HCT116 (cell line): Measurements from ENCODE around the gene SEMA3B. TPM values are rescaled to one million over a fixed set of nuclear protein-coding genes. Genes with fewer than 3 reads are reported as not detected.

Experiments
- ATAC-seq: fragments of 200-7000 bp; cut with Tn5 transposase; 2 replicates; pipeline ENCODE4 v1.9.1; 2020; ENCODE audit warnings: mild to moderate bottlenecking, moderate library complexity
- BruUV-seq: library from RNA; stranded (reverse); fragments of 400-500 nt; replicated peaks from 2 replicates; lab custom pipeline; 2021; lab: Mats Ljungman, UMichigan
- CTCF ChIA-PET: fragments of 300-600 bp; sonication (Branson Sonifier 250); formaldehyde crosslinking; loops from one replicate; lab custom pipeline; 2021; ENCODE audit warnings: antibody characterized with exemption; lab: Charles Lee
- POLR2A ChIA-PET: fragments of 300-600, 350-600 bp; sonication (Branson Sonifier 250); formaldehyde crosslinking; loops from one replicate; lab custom pipeline; 2021; ENCODE audit warnings: antibody characterized with exemption; lab: Charles Lee
- RAD21 ChIA-PET, 2 experiments: fragments of 300-600 bp; sonication (Branson Sonifier 250); formaldehyde crosslinking; loops; one replicate each; lab custom pipeline; 2023; ENCODE audit warnings: low total read pairs in 2 of 2; ENCODE audit not compliant: uncharacterized antibody in 2 of 2, unreplicated experiment in 2 of 2, low non-redundant PET in 1 of 2; lab: Charles Lee
- DNase-seq: peaks from one replicate; pipeline ENCODE4 v3.0.0-alpha.2; 2010; ENCODE audit warnings: low read depth, low spot score
- H2AFZ ChIP-seq: fragments of 200-600 bp; shearing (Covaris generic), sonication (generic); 2 replicates; pipeline ENCODE4 v1.6.1; 2017; ENCODE audit warnings: low read depth, mixed run types, mixed read lengths, antibody characterized with exemption, low read length; ENCODE audit not compliant: poor library complexity, severe bottlenecking
- H3K27ac ChIP-seq: 2 replicates; pipeline ENCODE4 v1.5.1; 2012; ENCODE audit warnings: low read depth, low read length
- H3K27me3 ChIP-seq: fragments of 200-600 bp; sonication (generic); 2 replicates; pipeline ENCODE4 v1.6.1; 2016; ENCODE audit warnings: mixed run types, low read length, mixed read lengths; ENCODE audit not compliant: insufficient read depth
- H3K36me3 ChIP-seq, 2 experiments: fragments of 200-500 bp in 1 of 2; fragments of 200-600 bp in 1 of 2; sonication (Bioruptor generic) in 1 of 2; sonication (generic) in 1 of 2; 2 replicates each; pipeline versions ENCODE4 v1.5.1 to v1.6.1; 2014 to 2016; ENCODE audit warnings: low read length in 2 of 2, inconsistent platforms in 1 of 2, mixed read lengths in 1 of 2, mixed run types in 1 of 2; ENCODE audit not compliant: insufficient read depth in 2 of 2, control insufficient read depth in 1 of 2
- H3K4me1 ChIP-seq, 2 experiments: fragments of 200-600 bp in 1 of 2; sonication (generic) in 1 of 2; 2 replicates each; pipeline versions ENCODE4 v1.5.1 to v1.6.1; 2012 to 2017; ENCODE audit warnings: low read length in 2 of 2, inconsistent platforms in 1 of 2, mild to moderate bottlenecking in 1 of 2, mixed read lengths in 1 of 2, mixed run types in 1 of 2, moderate library complexity in 1 of 2; ENCODE audit not compliant: insufficient read depth in 2 of 2, control insufficient read depth in 1 of 2
- H3K4me2 ChIP-seq: fragments of 200-600 bp; sonication (generic); 2 replicates; pipeline ENCODE4 v1.6.1; 2017; ENCODE audit warnings: mixed run types, low read length, mixed read lengths
- H3K4me3 ChIP-seq, 2 experiments: fragments of 200-600 bp in 1 of 2; sonication (generic) in 1 of 2; replicated peaks in 1 of 2; 2 replicates each; pipeline ENCODE4 v1.5.1; 2011 to 2016; ENCODE audit warnings: low read length in 2 of 2, control low read depth in 1 of 2, low read depth in 1 of 2, mild to moderate bottlenecking in 1 of 2, mixed read lengths in 1 of 2, mixed run types in 1 of 2
- H3K79me2 ChIP-seq: fragments of 200-600 bp; sonication (generic); 2 replicates; pipeline ENCODE4 v1.6.1; 2017; ENCODE audit warnings: mild to moderate bottlenecking, mixed run types, low read length, moderate library complexity, mixed read lengths; ENCODE audit not compliant: insufficient read depth
- H3K9ac ChIP-seq: fragments of 200-600 bp; sonication (generic); 2 replicates; pipeline ENCODE4 v1.6.1; 2016; ENCODE audit warnings: low read length, mixed read lengths
- H3K9me2 ChIP-seq: fragments of 200-600 bp; sonication (generic), shearing (Covaris generic); 2 replicates; pipeline ENCODE4 v1.6.1; 2017; ENCODE audit warnings: mixed run types, mild to moderate bottlenecking, moderate library complexity; ENCODE audit not compliant: insufficient read depth
- H3K9me3 ChIP-seq, 2 experiments: fragments of 200-500 bp in 1 of 2; fragments of 200-600 bp in 1 of 2; sonication (Bioruptor generic) in 1 of 2; sonication (generic) in 1 of 2; 2 replicates each; pipeline ENCODE4 v1.6.1; 2014 to 2017; ENCODE audit warnings: low read length in 2 of 2, mixed read lengths in 2 of 2, inconsistent platforms in 1 of 2, low read depth in 1 of 2, mild to moderate bottlenecking in 1 of 2, mixed run types in 1 of 2, moderate library complexity in 1 of 2; ENCODE audit not compliant: control insufficient read depth in 1 of 2, insufficient read depth in 1 of 2
- H4K20me1 ChIP-seq: fragments of 200-600 bp; sonication (generic), shearing (Covaris generic); 2 replicates; pipeline ENCODE4 v1.6.1; 2017; ENCODE audit warnings: mixed run types, mild to moderate bottlenecking, moderate library complexity; ENCODE audit not compliant: insufficient read depth
- CEBPB ChIP-seq: IDR thresholded peaks from 2 replicates; pipeline ENCODE4 v1.6.1; 2012; ENCODE audit warnings: low read depth
- EGR1 ChIP-seq: IDR thresholded peaks from 2 replicates; pipeline ENCODE4 v1.6.1; 2012; ENCODE audit warnings: low read depth
- ELF1 ChIP-seq: IDR thresholded peaks from 2 replicates; pipeline ENCODE4 v1.6.1; 2012; ENCODE audit warnings: low read depth, borderline replicate concordance
- EZH2phosphoT487 ChIP-seq: fragments of 200-600 bp; IDR thresholded peaks from 2 replicates; pipeline ENCODE4 v1.6.1; 2018; ENCODE audit warnings: antibody characterized with exemption, borderline replicate concordance
- FOSL1 ChIP-seq: IDR thresholded peaks from 2 replicates; pipeline ENCODE4 v1.6.1; 2012; ENCODE audit warnings: low read depth
- JUND ChIP-seq: IDR thresholded peaks from 2 replicates; pipeline ENCODE4 v1.6.1; 2012
- POLR2AphosphoS5 ChIP-seq: IDR thresholded peaks from 2 replicates; pipeline ENCODE4 v1.6.1; 2011; ENCODE audit warnings: mild to moderate bottlenecking, low read depth, low read length, moderate library complexity
- SIN3A ChIP-seq: IDR thresholded peaks from 2 replicates; pipeline ENCODE4 v1.6.1; 2012; ENCODE audit warnings: low read depth
- SP1 ChIP-seq: IDR thresholded peaks from 2 replicates; pipeline ENCODE4 v1.6.1; 2012; ENCODE audit warnings: low read depth
- YY1 ChIP-seq: IDR thresholded peaks from 2 replicates; pipeline ENCODE4 v1.6.1; 2011; ENCODE audit warnings: low read length, low read depth, moderate library complexity, mild to moderate bottlenecking; ENCODE audit not compliant: insufficient replicate concordance; ENCODE audit errors: extremely low read depth
- intact Hi-C: fragments of 100-400 bp; cut with micrococcal nuclease; formaldehyde crosslinking; loops from 2 replicates; pipeline ENCODE4 v1.10.0; 2022
- total RNA-seq: library from RNA; stranded (reverse); gene quantifications from one replicate; pipeline ENCODE4 v1.2.1, GENCODE V29; 2021; ENCODE audit not compliant: unreplicated experiment
- TF ChIP-seq, protein P1 (sequence below): IDR thresholded peaks from 2 replicates; pipeline ENCODE4 v1.6.1; 2012
- TF ChIP-seq, protein P2 (sequence below): IDR thresholded peaks from 2 replicates; pipeline ENCODE4 v1.6.1; 2012

SEMA3B gene
- total RNA-seq, 1 experiment from 2014 or later, result 46.2 TPM

DNA sequence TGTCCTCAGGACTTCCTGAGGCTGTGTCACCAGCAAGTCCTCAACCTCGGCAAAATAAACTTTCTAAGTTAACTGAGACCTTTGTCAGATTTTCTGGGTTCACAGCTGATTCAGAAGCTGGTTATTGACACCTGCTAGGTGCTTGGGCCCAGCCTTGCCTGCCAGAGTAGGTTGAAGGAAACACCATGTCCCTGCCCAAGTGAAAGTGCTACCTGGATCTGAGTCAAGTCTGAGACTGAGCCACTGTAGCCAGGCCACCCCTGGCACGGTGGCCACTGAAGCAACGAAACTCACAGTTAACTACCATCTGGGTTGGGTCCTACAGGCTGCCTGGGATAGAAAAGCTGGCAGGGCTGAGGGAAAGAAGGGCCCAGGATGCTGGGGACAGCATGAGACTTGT, 45.4 kb downstream of the SEMA3B start:
- no peaks in the 10 kb centered on the region for H3K9me3 ChIP-seq
- TF ChIP-seq, protein P1, sequence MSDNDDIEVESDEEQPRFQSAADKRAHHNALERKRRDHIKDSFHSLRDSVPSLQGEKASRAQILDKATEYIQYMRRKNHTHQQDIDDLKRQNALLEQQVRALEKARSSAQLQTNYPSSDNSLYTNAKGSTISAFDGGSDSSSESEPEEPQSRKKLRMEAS, result no peak
- TF ChIP-seq FOSL1, result no peak
- no peak for TF ChIP-seq EGR1
- no peak for TF ChIP-seq SIN3A
- TF ChIP-seq JUND, result no peak
- TF ChIP-seq YY1, result no peak
- TF ChIP-seq, protein P2, sequence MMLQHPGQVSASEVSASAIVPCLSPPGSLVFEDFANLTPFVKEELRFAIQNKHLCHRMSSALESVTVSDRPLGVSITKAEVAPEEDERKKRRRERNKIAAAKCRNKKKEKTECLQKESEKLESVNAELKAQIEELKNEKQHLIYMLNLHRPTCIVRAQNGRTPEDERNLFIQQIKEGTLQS, result no peak
- TF ChIP-seq ELF1, result no peak
- TF ChIP-seq CEBPB, result no peak
- TF ChIP-seq EZH2phosphoT487, result no peak
- no peak for TF ChIP-seq POLR2AphosphoS5
- no peak for TF ChIP-seq SP1
- RAD21 ChIA-PET, result no interaction called here
- H3K79me2 ChIP-seq, result peaks cover 34% of the 10 kb centered on the region
- DNase-seq, result no peak
- no peak overlapping the region for H2AFZ ChIP-seq
- POLR2A ChIA-PET, result interaction anchor here (1.6 to 1.9 kb wide), 2 partner anchors 11 to 15 kb away, joined by 5 to 8 read pairs; partner anchors contain the start of genes HYAL1, HYAL3 and NAA80
- no peaks in the 10 kb centered on the region for H3K9me2 ChIP-seq
- CTCF ChIA-PET, result interaction anchor here (1.0 kb wide), 1 partner anchor 10 kb away, joined by 3 read pairs; no protein-coding TSS in a partner anchor
- H4K20me1 ChIP-seq, result no peaks in the 10 kb centered on the region
- H3K4me3 ChIP-seq, result no peak overlapping the region
- BruUV-seq, result no TSS peak
- peaks cover 1 to 16% of the 10 kb centered on the region in 2 experiments; a peak in 1 of 4 replicates for H3K36me3 ChIP-seq
- H3K4me1 ChIP-seq, result peaks cover 55 to 74% of the 10 kb centered on the region in 2 experiments
- H3K27ac ChIP-seq, result no peak overlapping the region; the same call in 1 of the 2 replicates
- intact Hi-C loops, result no loop called here
- H3K4me2 ChIP-seq, result no peak overlapping the region
- no peaks in the 10 kb centered on the region for H3K27me3 ChIP-seq
- H3K9ac ChIP-seq, result no peak overlapping the region
- no peak for ATAC-seq
